ENCODE results near the gene SCRN2.
A peak's percentile ranks its signal among the peaks of the same experiment; 100 is the strongest.

The SCRN2 gene

DNA sequence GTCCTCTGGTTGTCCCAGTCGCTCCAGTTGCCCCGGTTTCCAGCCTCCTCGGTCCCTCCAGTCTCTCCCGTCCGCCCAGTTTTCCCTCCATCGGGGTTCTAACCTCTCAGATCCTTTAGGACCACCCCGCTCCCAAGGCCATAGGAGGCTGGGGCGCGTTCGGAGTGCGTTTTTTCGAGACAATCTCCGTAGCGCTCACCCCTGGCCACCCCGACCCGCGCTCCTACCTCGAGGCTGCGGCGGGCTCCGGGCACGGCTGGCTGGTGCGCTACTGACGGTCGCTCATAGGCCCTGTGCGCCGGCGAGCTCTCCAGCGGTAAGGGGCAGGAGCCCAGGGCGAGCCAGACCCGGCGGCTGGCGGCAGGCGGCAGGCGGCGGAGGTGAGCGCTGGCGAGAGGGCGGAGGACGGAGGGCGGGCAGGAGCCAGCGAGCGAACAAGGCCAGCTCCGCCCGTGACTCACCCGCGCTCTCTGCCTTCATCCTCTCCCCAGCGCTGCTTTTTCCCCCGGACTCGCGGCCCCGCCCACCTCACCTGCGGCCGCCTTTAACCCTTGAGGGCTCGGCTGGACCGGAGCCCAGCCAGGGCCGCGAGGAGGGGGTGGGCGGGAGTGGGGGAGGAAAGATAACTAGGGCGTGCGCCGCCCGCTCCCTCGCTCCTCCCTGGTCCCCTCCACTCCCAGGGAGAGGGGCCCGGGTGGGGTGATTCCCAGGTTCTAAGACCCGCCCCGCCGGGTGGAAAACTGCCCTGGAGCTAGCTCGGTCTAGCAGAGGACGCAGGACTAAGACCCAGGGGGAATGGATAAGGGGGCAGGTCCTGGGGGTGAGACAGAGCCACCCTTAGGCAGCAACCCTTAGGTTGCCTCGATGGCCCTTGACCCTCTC, 9.9 kb upstream of the SCRN2 start, which contains the start of gene SP6:
Gene SP6, minus strand, starts transcription at position 472 of the 882 bp plus-strand sequence. CDS start 2,734 bp downstream, outside the sequence.
- Histone ChIP-seq H3K27me3 (ENCODE audit: insufficient read depth, low read depth, severe bottlenecking) (no peaks in the 10 kb centered on the region), H3K27ac (peak within 1 kb of the TSS; percentile 70), H3K4me3 (ENCODE audit: low read depth, low read length) (peak within 1 kb of the TSS; percentile 75), H3K9me3 (ENCODE audit: severe bottlenecking) (no peaks in the 10 kb centered on the region), H3K36me3 (peaks cover 17% of the 10 kb centered on the region)
- TF ChIP-seq, protein P1, sequence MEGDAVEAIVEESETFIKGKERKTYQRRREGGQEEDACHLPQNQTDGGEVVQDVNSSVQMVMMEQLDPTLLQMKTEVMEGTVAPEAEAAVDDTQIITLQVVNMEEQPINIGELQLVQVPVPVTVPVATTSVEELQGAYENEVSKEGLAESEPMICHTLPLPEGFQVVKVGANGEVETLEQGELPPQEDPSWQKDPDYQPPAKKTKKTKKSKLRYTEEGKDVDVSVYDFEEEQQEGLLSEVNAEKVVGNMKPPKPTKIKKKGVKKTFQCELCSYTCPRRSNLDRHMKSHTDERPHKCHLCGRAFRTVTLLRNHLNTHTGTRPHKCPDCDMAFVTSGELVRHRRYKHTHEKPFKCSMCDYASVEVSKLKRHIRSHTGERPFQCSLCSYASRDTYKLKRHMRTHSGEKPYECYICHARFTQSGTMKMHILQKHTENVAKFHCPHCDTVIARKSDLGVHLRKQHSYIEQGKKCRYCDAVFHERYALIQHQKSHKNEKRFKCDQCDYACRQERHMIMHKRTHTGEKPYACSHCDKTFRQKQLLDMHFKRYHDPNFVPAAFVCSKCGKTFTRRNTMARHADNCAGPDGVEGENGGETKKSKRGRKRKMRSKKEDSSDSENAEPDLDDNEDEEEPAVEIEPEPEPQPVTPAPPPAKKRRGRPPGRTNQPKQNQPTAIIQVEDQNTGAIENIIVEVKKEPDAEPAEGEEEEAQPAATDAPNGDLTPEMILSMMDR (IDR thresholded peaks at IDR 0.05; ENCODE audit: low read depth, low read length) = peak; percentile 25; the same call in 1 of the 2 replicates
- DNase-seq = peak; percentile 90

DNA sequence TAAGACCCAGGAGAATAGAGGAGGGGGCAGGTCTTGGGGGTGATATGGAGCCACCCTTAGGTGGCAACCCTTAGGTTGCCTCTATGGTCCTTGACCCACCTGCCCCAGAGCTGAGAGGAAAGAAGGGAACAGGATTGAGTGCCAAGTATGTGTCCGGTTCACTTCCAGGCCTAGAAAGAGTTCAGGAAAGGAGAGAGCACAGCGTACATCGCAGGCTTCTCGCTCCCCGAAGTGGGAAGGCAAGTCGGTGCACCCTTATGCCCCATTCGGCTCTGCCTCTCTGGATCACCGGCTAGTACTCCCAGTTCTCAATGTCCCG, 9.3 kb upstream of the SCRN2 start:
- H3K36me3 ChIP-seq = peaks cover 17% of the 10 kb centered on the region
- no peaks in the 10 kb centered on the region for H3K27me3 ChIP-seq (ENCODE audit: insufficient read depth, low read depth, severe bottlenecking)
- H3K9me3 ChIP-seq (ENCODE audit: severe bottlenecking) = no peaks in the 10 kb centered on the region
- TF ChIP-seq, protein P1 (IDR thresholded peaks at IDR 0.05; ENCODE audit: low read depth, low read length) = no peak
- DNase-seq = no peak
- H3K4me3 ChIP-seq (ENCODE audit: low read depth, low read length) = peak overlapping the region; percentile 75
- peak overlapping the region; percentile 70 for H3K27ac ChIP-seq

DNA sequence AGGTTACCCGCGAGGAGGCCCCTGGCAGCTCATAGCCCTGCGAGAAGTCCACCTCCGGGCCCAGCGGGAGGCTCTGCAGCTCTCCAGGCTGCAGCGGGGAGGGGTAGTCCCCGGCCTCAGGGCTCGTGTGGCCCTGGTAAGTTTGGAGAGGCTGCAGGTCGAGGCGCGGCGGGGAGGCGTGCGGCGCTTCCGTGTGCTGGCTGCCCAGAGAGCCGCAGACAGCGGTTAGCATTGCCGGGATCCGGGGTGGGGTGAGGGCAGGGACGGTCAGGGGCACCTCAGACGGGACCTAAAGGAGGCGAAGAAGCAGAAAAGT, 7.1 kb upstream of the SCRN2 start:
- no peak for DNase-seq
- H3K27me3 ChIP-seq (ENCODE audit: insufficient read depth, low read depth, severe bottlenecking) = no peaks in the 10 kb centered on the region
- H3K4me3 ChIP-seq (ENCODE audit: low read depth, low read length) = no peak overlapping the region

DNA sequence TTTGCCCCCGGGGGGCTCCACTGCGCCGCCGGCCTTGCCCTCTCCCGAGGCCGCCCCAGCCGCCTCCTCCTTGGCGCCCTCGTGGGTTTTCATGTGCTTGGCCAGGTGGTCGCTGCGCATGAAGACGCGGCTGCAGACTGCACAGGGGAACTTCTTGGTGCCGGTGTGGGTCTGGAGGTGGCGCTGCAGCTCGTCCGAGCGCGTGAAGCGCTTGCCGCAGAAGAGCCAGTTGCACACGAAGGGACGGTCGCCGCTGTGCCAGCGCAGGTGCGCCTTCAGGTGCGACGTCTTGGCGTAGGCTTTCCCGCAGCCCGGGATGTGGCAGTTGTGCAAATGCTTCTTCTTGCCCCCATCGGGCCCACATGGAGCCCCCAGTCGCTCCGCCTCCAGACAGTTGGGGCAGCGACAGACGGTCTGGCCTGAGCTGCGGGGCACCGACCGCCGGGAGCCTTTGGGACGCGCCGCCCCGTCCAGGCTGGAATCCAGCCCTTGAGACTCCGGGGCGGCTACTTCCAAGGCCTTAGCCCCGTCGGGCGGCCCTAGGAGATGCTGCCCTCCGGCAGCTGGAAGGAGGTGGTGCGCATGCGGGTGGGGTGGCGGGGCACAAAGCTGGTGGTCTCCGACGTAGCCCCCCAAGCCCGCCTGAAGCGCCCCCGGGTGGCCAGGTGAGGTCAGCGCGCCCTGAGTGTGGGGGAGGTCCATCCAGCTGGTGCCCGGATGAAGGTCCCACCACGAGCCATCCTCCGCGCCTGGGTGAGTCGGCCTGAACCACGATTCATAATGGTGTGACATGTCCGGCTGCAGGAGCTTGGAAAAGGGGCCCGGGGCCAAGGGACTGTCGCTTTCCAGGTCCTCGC, 6.5 kb upstream of the SCRN2 start:
- Histone ChIP-seq H3K9me3 (ENCODE audit: severe bottlenecking) (no peaks in the 10 kb centered on the region), H3K27ac (no peak overlapping the region), H3K4me3 (ENCODE audit: low read depth, low read length) (no peak overlapping the region), H3K27me3 (ENCODE audit: insufficient read depth, low read depth, severe bottlenecking) (no peaks in the 10 kb centered on the region), H3K36me3 (peaks cover 17% of the 10 kb centered on the region)
- DNase-seq = no peak
- TF ChIP-seq, protein P1 (IDR thresholded peaks at IDR 0.05; ENCODE audit: low read depth, low read length) = peak; percentile 73

More for the DNA sequence above, 7.1 kb upstream of the SCRN2 start:
- H3K27ac ChIP-seq = no peak overlapping the region
- TF ChIP-seq, protein P1 (IDR thresholded peaks at IDR 0.05; ENCODE audit: low read depth, low read length) = no peak
- H3K36me3 ChIP-seq = peaks cover 17% of the 10 kb centered on the region
- H3K9me3 ChIP-seq (ENCODE audit: severe bottlenecking) = no peaks in the 10 kb centered on the region

DNA sequence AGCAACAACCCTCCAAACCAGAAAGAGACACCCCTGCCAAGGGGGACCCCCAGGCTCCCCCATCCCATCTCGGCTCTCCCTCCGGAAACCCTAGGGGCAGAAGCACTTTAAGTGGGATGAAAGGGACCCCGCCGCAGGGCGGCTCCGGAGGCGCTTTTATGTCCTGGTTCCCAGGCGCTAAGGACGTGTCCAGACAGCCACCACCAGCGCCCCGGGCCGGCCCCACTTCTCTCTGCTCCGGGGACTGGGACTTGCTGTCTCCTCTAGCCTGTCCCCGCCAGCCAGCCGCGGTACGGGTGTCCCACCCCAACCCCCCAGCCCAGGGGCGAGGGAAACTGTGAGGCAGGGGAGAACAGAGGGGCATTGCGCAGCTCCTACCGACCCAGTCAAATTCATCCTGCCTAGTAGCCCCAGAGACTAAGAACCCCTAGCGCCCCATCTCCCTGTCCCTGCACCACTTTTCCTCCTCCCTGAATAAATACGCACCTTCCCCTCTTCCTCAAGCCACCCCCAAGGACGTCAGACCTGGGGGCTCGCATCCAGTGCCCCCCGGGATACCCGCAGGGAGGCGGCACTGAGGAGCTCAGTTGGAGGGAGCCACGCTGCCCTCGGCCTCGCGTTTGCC, 5.8 kb upstream of the SCRN2 start:
- no peak for DNase-seq
- Histone ChIP-seq H3K27me3 (ENCODE audit: insufficient read depth, low read depth, severe bottlenecking) (no peaks in the 10 kb centered on the region), H3K36me3 (peaks cover 17% of the 10 kb centered on the region), H3K9me3 (ENCODE audit: severe bottlenecking) (no peaks in the 10 kb centered on the region), H3K27ac (no peak overlapping the region), H3K4me3 (ENCODE audit: low read depth, low read length) (no peak overlapping the region)
- TF ChIP-seq, protein P1 (IDR thresholded peaks at IDR 0.05; ENCODE audit: low read depth, low read length) = no peak

Data from WERI-Rb-1 (cell line).